H1 (cell line): ENCODE results near the gene BNC2. TPM values are rescaled to one million over a fixed set of nuclear protein-coding genes. Genes with fewer than 3 reads are reported as not detected.

Experiments
- CTCF ChIA-PET: fragments of 300-600 bp; sonication (Branson Sonifier 250); formaldehyde crosslinking; loops from one replicate; lab custom pipeline; 2021; ENCODE audit not compliant: partially characterized antibody; lab: Charles Lee
- POLR2A ChIA-PET: fragments of 300-600 bp; sonication (Branson Sonifier 250); formaldehyde crosslinking; loops from one replicate; lab custom pipeline; 2021; ENCODE audit warnings: inconsistent platforms; ENCODE audit not compliant: partially characterized antibody; lab: Charles Lee
- DNase-seq, 2 experiments: peaks; one replicate each; pipeline versions ENCODE4 v3.0.0 to v3.0.0-alpha.2; 2010 to 2022; ENCODE audit warnings: low spot score in 2 of 2, low read depth in 1 of 2, mixed read lengths in 1 of 2
- FAIRE-seq: peaks from 2 replicates; lab custom pipeline; 2011; peaks lifted over from hg19 to GRCh38; lab: Jason Lieb, UNC
- H2AFZ ChIP-seq: 2 replicates; pipeline ENCODE4 v1.8.1; 2012; ENCODE audit warnings: low read length, inconsistent platforms
- H2AK5ac ChIP-seq: 2 replicates; pipeline ENCODE4 v1.6.1; 2013; ENCODE audit warnings: low read depth, low read length
- H2BK120ac ChIP-seq: replicated peaks from 2 replicates; pipeline ENCODE3; 2013; ENCODE audit warnings: low read depth, low read length, inconsistent platforms
- H2BK12ac ChIP-seq: 2 replicates; pipeline ENCODE4 v1.6.1; 2013; ENCODE audit warnings: low read depth, low read length
- H2BK15ac ChIP-seq: 2 replicates; pipeline ENCODE4 v1.6.1; 2013; ENCODE audit warnings: low read length
- H2BK20ac ChIP-seq: 2 replicates; pipeline ENCODE4 v1.6.1; 2013; ENCODE audit warnings: low read length
- H2BK5ac ChIP-seq: 2 replicates; pipeline ENCODE4 v1.6.1; 2013; ENCODE audit warnings: low read depth, low read length
- H3K14ac ChIP-seq: 2 replicates; pipeline ENCODE4 v1.6.1; 2013; ENCODE audit warnings: inconsistent platforms; ENCODE audit not compliant: insufficient read length
- H3K18ac ChIP-seq: 2 replicates; pipeline ENCODE4 v1.6.1; 2013; ENCODE audit warnings: low read length; ENCODE audit errors: extremely low read depth
- H3K23ac ChIP-seq: 2 replicates; pipeline ENCODE4 v1.6.1; 2013; ENCODE audit warnings: inconsistent platforms; ENCODE audit not compliant: insufficient read length
- H3K23me2 ChIP-seq: 2 replicates; pipeline ENCODE4 v1.6.1; 2013; ENCODE audit warnings: low read depth, low read length
- H3K27ac ChIP-seq: 2 replicates; pipeline ENCODE4 v1.6.1; 2011; ENCODE audit warnings: low read depth, low read length, inconsistent platforms
- H3K27me3 ChIP-seq, 4 experiments: replicated peaks in 1 of 4; 1 replicate in 1 of 4; 2 replicates in 3 of 4; pipeline versions ENCODE4 v1.6.1 to v1.8.1; 2011 to 2013; ENCODE audit warnings: low read length in 3 of 4, mild to moderate bottlenecking in 3 of 4, inconsistent platforms in 2 of 4, mixed read lengths in 2 of 4, moderate library complexity in 1 of 4; ENCODE audit not compliant: control insufficient read depth in 3 of 4, insufficient read depth in 3 of 4; ENCODE audit errors: extremely low read depth in 1 of 4
- H3K36me3 ChIP-seq, 4 experiments: 2 replicates each; pipeline versions ENCODE4 v1.6.1 to v1.8.1; 2011 to 2013; ENCODE audit warnings: mild to moderate bottlenecking in 4 of 4, low read length in 3 of 4, moderate library complexity in 2 of 4, control low read depth in 1 of 4, inconsistent platforms in 1 of 4; ENCODE audit not compliant: insufficient read depth in 4 of 4, control insufficient read depth in 2 of 4
- H3K4ac ChIP-seq: replicated peaks from 2 replicates; pipeline ENCODE3; 2013; ENCODE audit warnings: low read length, low read depth, mixed read lengths, inconsistent platforms; ENCODE audit not compliant: insufficient read length
- H3K4me1 ChIP-seq, 4 experiments: replicated peaks in 1 of 4; 1 replicate in 1 of 4; 2 replicates in 3 of 4; pipeline versions ENCODE4 v1.6.1 to v1.8.1; 2011 to 2013; ENCODE audit warnings: low read length in 3 of 4, inconsistent platforms in 2 of 4, mixed read lengths in 1 of 4; ENCODE audit not compliant: insufficient read depth in 4 of 4, control insufficient read depth in 3 of 4
- H3K4me2 ChIP-seq, 2 experiments: 2 replicates each; pipeline versions ENCODE4 v1.6.1 to v1.8.1; 2011 to 2013; ENCODE audit warnings: low read depth in 2 of 2, low read length in 2 of 2, control low read depth in 1 of 2, inconsistent platforms in 1 of 2, mild to moderate bottlenecking in 1 of 2; ENCODE audit not compliant: insufficient read depth in 1 of 2
- H3K4me3 ChIP-seq, 4 experiments: fragments of 200-600, 300-600 bp in 1 of 4; sonication (generic), shearing (Covaris generic), sonication (Bioruptor Twin) in 1 of 4; 2 replicates each; pipeline versions ENCODE4 v1.5.1 to v1.8.1; 2011 to 2016; ENCODE audit warnings: low read length in 4 of 4, low read depth in 3 of 4, control low read depth in 2 of 4, inconsistent platforms in 2 of 4, mild to moderate bottlenecking in 2 of 4, mixed read lengths in 1 of 4, moderate library complexity in 1 of 4; ENCODE audit not compliant: insufficient read depth in 2 of 4; ENCODE audit errors: extremely low read depth in 1 of 4
- H3K56ac ChIP-seq: replicated peaks from 2 replicates; pipeline ENCODE3; 2013; ENCODE audit warnings: low read depth, mild to moderate bottlenecking, mixed read lengths, low read length, inconsistent platforms; ENCODE audit not compliant: insufficient read length
- H3K79me1 ChIP-seq: 2 replicates; pipeline ENCODE4 v1.6.1; 2013; ENCODE audit warnings: low read depth, low read length, control low read depth
- H3K79me2 ChIP-seq, 2 experiments: 2 replicates each; pipeline versions ENCODE4 v1.6.1 to v1.8.1; 2012 to 2013; ENCODE audit warnings: low read length in 2 of 2, mild to moderate bottlenecking in 2 of 2, inconsistent platforms in 1 of 2; ENCODE audit not compliant: insufficient read depth in 2 of 2, control insufficient read depth in 1 of 2
- H3K9ac ChIP-seq, 4 experiments: replicated peaks in 1 of 4; 1 replicate in 1 of 4; 2 replicates in 3 of 4; pipeline versions ENCODE4 v1.6.1 to v1.8.1; 2011 to 2013; ENCODE audit warnings: low read depth in 3 of 4, low read length in 3 of 4, control low read depth in 2 of 4, mild to moderate bottlenecking in 2 of 4, moderate library complexity in 2 of 4, inconsistent platforms in 1 of 4; ENCODE audit errors: extremely low read depth in 1 of 4
- H3K9me3 ChIP-seq, 2 experiments: 2 replicates each; pipeline versions ENCODE4 v1.6.1 to v1.8.1; 2012 to 2013; ENCODE audit warnings: mild to moderate bottlenecking in 2 of 2, moderate library complexity in 2 of 2, control low read depth in 1 of 2, inconsistent platforms in 1 of 2, low read depth in 1 of 2, low read length in 1 of 2, mixed read lengths in 1 of 2; ENCODE audit not compliant: insufficient read depth in 2 of 2
- H4K20me1 ChIP-seq, 2 experiments: replicated peaks in 1 of 2; 2 replicates each; pipeline versions ENCODE3 to v1.8.1; 2011 to 2013; ENCODE audit warnings: inconsistent platforms in 2 of 2, low read length in 2 of 2, mild to moderate bottlenecking in 1 of 2; ENCODE audit not compliant: insufficient read depth in 2 of 2, control insufficient read depth in 1 of 2
- H4K5ac ChIP-seq: 2 replicates; pipeline ENCODE4 v1.6.1; 2013; ENCODE audit warnings: low read length, low read depth, mixed read lengths, inconsistent platforms; ENCODE audit not compliant: insufficient read length
- H4K8ac ChIP-seq: 2 replicates; pipeline ENCODE4 v1.8.0; 2013; ENCODE audit warnings: mild to moderate bottlenecking, moderate library complexity, low read length, inconsistent platforms; ENCODE audit not compliant: insufficient read depth; ENCODE audit errors: extremely low read depth
- H4K91ac ChIP-seq: replicated peaks from 2 replicates; pipeline ENCODE3; 2013; ENCODE audit warnings: low read length, mixed read lengths, inconsistent platforms; ENCODE audit not compliant: insufficient read length
- CBX8 ChIP-seq: fragments of 300-800, 300-1000 bp; sonication (generic); IDR thresholded peaks from 2 replicates; pipeline ENCODE4 v1.7.1; 2016; ENCODE audit warnings: low read depth, low read length, borderline replicate concordance
- CTCF ChIP-seq, 3 experiments: IDR thresholded peaks; 1 replicate in 2 of 3; 2 replicates in 1 of 3; pipeline versions ENCODE4 v1.5.1 to v1.6.1; 2011; ENCODE audit warnings: low read length in 3 of 3, mild to moderate bottlenecking in 3 of 3, inconsistent platforms in 2 of 3, low read depth in 1 of 3, moderate library complexity in 1 of 3; ENCODE audit not compliant: insufficient read depth in 1 of 3; ENCODE audit errors: control extremely low read depth in 1 of 3
- MAX ChIP-seq: IDR thresholded peaks from 2 replicates; pipeline ENCODE4 v1.6.1; 2012; ENCODE audit warnings: inconsistent platforms
- NANOG ChIP-seq: IDR thresholded peaks from 2 replicates; pipeline ENCODE4 v1.6.1; 2011; ENCODE audit warnings: low read length, low read depth, mild to moderate bottlenecking, inconsistent platforms; ENCODE audit not compliant: insufficient read depth, poor library complexity, severe bottlenecking
- POLR2AphosphoS5 ChIP-seq: IDR thresholded peaks from 2 replicates; pipeline ENCODE4 v1.6.1; 2011; ENCODE audit warnings: low read depth, low read length
- RNF2 ChIP-seq: fragments of 200-900, 300-1000 bp; sonication (generic); IDR thresholded peaks from 2 replicates; pipeline ENCODE4 v1.7.1; 2016; ENCODE audit warnings: borderline replicate concordance, low read depth, mild to moderate bottlenecking, antibody characterized with exemption, low read length; ENCODE audit not compliant: poor library complexity, severe bottlenecking; ENCODE audit errors: missing control alignments
- RXRA ChIP-seq: IDR thresholded peaks from 2 replicates; pipeline ENCODE4 v1.6.1; 2011; ENCODE audit warnings: low read depth, mild to moderate bottlenecking, low read length, moderate library complexity; ENCODE audit not compliant: insufficient read depth
- SIN3A ChIP-seq, 2 experiments: IDR thresholded peaks in 1 of 2; conservative IDR thresholded peaks in 1 of 2; 2 replicates each; pipeline ENCODE4 v1.6.1; 2011 to 2012; ENCODE audit warnings: low read length in 2 of 2, improper control_type of control experiment in 1 of 2, low read depth in 1 of 2, mild to moderate bottlenecking in 1 of 2
- WGBS, 2 experiments: shearing (Covaris generic) in 1 of 2; methylation state at CpG; one replicate each; pipeline versions ENCODE4 v1.1.6 to v1.1.7; 2013 to 2015; ENCODE audit warnings: low lambda C conversion rate in 2 of 2, mixed read lengths in 2 of 2, inconsistent platforms in 1 of 2, low coverage in 1 of 2, missing lambda C conversion rate in 1 of 2; ENCODE audit not compliant: insufficient replicate concordance in 2 of 2, insufficient coverage in 1 of 2, insufficient read length in 1 of 2; ENCODE audit errors: extremely low coverage in 1 of 2, missing lambda C conversion rate in 1 of 2; 5-methylcytosine and 5-hydroxymethylcytosine counted together
- polyA plus RNA-seq, 7 experiments: library from polyadenylated mRNA; depleted of rRNA in 3 of 7; stranded (reverse) in 5 of 7; unstranded in 2 of 7; fragments of >200 nt in 5 of 7; fragments of 200-250 nt in 2 of 7; gene quantifications; 1 replicate in 5 of 7; 2 replicates in 1 of 7; 4 replicates in 1 of 7; pipeline versions ENCODE4 v1.2.1 to v1.2.3, GENCODE V29; 2011 to 2013; ENCODE audit warnings: missing spikeins in 2 of 7, mixed read lengths in 2 of 7
- total RNA-seq: library from RNA; stranded (reverse); fragmentation: NEBNext Ultra II Directional; extraction: Animal tissue kit (Norgen Biotek cat#: 25700); gene quantifications from 2 replicates; pipeline ENCODE4 v1.2.1, GENCODE V29; 2021

Gene BNC2
- total and polyA plus RNA-seq, 2 of the 8 experiments (the other 6 are each of a cell fraction or from before 2014, with no cell fraction given): 16.0 to 26.8 TPM

- Histone ChIP-seq H2BK20ac (no peak overlapping the region), H3K4me3 (no peak overlapping the region), H4K20me1 (no peaks in the 10 kb centered on the region), H3K18ac (no peak overlapping the region), H2AK5ac (no peak overlapping the region), H3K36me3 (no peaks in the 10 kb centered on the region), H3K9ac (no peak overlapping the region), H4K91ac (no peak overlapping the region), H3K79me2 (no peaks in the 10 kb centered on the region), H2AFZ (no peak overlapping the region), H3K9me3 (no peaks in the 10 kb centered on the region), H4K8ac (no peak overlapping the region), H2BK12ac (no peak overlapping the region), H4K5ac (no peak overlapping the region), H3K4me2 (no peak overlapping the region), H3K23me2 (no peaks in the 10 kb centered on the region), H3K27me3 (no peaks in the 10 kb centered on the region), H3K27ac (no peak overlapping the region), H3K4ac (no peak overlapping the region), H2BK120ac (no peak overlapping the region), H2BK5ac (no peak overlapping the region), H2BK15ac (no peak overlapping the region), H3K23ac (no peak overlapping the region), H3K56ac (no peak overlapping the region), H3K14ac (no peak overlapping the region), H3K4me1 (no peaks in the 10 kb centered on the region), H3K79me1 (no peaks in the 10 kb centered on the region)
- DNase-seq (no peak), FAIRE-seq (no peak)
- 92% methylated on average over 12 of the region's 12 CpGs; no CpG with 5 or more reads in 1 of the 2 experiments for WGBS, 2 experiments
- POLR2A ChIA-PET: no interaction called here
- CTCF ChIA-PET: interaction anchor here (1.1 kb wide), 1 partner anchor 140 kb away, joined by 4 read pairs; no protein-coding TSS in a partner anchor
- TF ChIP-seq POLR2AphosphoS5: no peak
- no peak for TF ChIP-seq CBX8
- no peak for TF ChIP-seq SIN3A (conservative IDR thresholded peaks at IDR 0.05 in 1 of 2, IDR thresholded peaks at IDR 0.05 in 1 of 2; ENCODE audit: low read depth in 1 of 2, low read length in 2 of 2)
- TF ChIP-seq RXRA: no peak
- TF ChIP-seq NANOG: no peak
- TF ChIP-seq RNF2: no peak
- no peak for TF ChIP-seq CTCF (IDR thresholded peaks at IDR 0.05; ENCODE audit: control extremely low read depth in 1 of 3, insufficient read depth in 1 of 3, low read depth in 1 of 3, low read length in 3 of 3)
- no peak for TF ChIP-seq MAX
- TF ChIP-seq, all 59 proteins: peak for 0
Measured at GRCh38 chr9:16406526-16407225, 463.8 kb downstream of the BNC2 start.
